Astrocyte (in vitro differentiated cells and primary cell): Measurements from ENCODE around the gene MYH16.

Experiments
- CTCF ChIP-seq: IDR thresholded peaks from 2 replicates; pipeline ENCODE4 v1.5.1; 2011; ENCODE audit warnings: low read depth, mild to moderate bottlenecking, inconsistent platforms, low read length, moderate library complexity; ENCODE audit not compliant: insufficient read depth
- EZH2 ChIP-seq: IDR thresholded peaks from 2 replicates; pipeline ENCODE4 v1.6.1; 2012; ENCODE audit warnings: mild to moderate bottlenecking, low read length, inconsistent platforms; ENCODE audit not compliant: insufficient read depth

GRCh38 chr7:99290980-99291607, 18.5 kb downstream of the MYH16 start:
- TF ChIP-seq CTCF (no peak), EZH2 (no peak)
